NCI-H748 (cell line): ENCODE results near the gene MGAT4D.
"Not testable (repeated sequence)": the region's sequence is repeated elsewhere in the genome, so short reads cannot be mapped to it uniquely, and the experiment has no call there.

Experiments
- DNase-seq: peaks from one replicate; lab custom pipeline; 2025; ENCODE audit not compliant: unreplicated experiment; lab: John Stamatoyannopoulos, UW

Gene MGAT4D

GRCh38 chr4:140444347-140444746, 53.7 kb downstream of the MGAT4D start:
- DNase-seq = not testable (repeated sequence)

- DNase-seq = no peak
Measured at GRCh38 chr4:140439644-140440142, 58.4 kb downstream of the MGAT4D start.

- DNase-seq = no peak
Measured at GRCh38 chr4:140427919-140428471, 70.1 kb downstream of the MGAT4D start.

GRCh38 chr4:140427106-140427918, 70.8 kb downstream of the MGAT4D start, which contains the start of gene CLGN:
Gene CLGN, minus strand, starts transcription at chr4:140427648. Its CDS starts 14,570 bp downstream, at chr4:140413078.
- DNase-seq = peak; percentile 84

GRCh38 chr4:140426610-140427105, 71.4 kb downstream of the MGAT4D start:
- DNase-seq = peak; percentile 87

GRCh38 chr4:140423106-140423505, 75.0 kb downstream of the MGAT4D start:
- DNase-seq = no peak

- peak; percentile 5 for DNase-seq
Measured at GRCh38 chr4:140413130-140413969, 84.7 kb downstream of the MGAT4D start.

GRCh38 chr4:140408974-140409373, 89.1 kb downstream of the MGAT4D start:
- no peak for DNase-seq

GRCh38 chr4:140406292-140406691, 91.8 kb downstream of the MGAT4D start:
- DNase-seq = no peak

- DNase-seq = no peak
Measured at GRCh38 chr4:140400111-140400510, 98.0 kb downstream of the MGAT4D start.

- DNase-seq = peak; percentile 2
Measured at GRCh38 chr4:140395668-140396067, 102.4 kb downstream of the MGAT4D start.
